B cell (primary cell): ENCODE measurements around the gene FAM81B. TPM values are rescaled to one million over a fixed set of nuclear protein-coding genes. Genes with fewer than 3 reads are reported as not detected.

Experiments
- ATAC-seq: fragments of 200-7000 bp; cut with Tn5 transposase; one replicate; pipeline ENCODE4 v1.10.0; 2021; ENCODE audit warnings: low read depth, mild to moderate bottlenecking, moderate number of reproducible peaks, moderate library complexity
- CTCF ChIA-PET: fragments of 350-600 bp; sonication (Branson Sonifier 250); formaldehyde crosslinking; loops from one replicate; lab custom pipeline; 2021; ENCODE audit warnings: antibody characterized with exemption, inconsistent platforms; lab: Charles Lee
- POLR2A ChIA-PET: fragments of 350-600 bp; sonication (Branson Sonifier 250); formaldehyde crosslinking; loops from one replicate; lab custom pipeline; 2021; ENCODE audit warnings: antibody characterized with exemption; lab: Charles Lee
- DNase-seq: peaks from one replicate; pipeline ENCODE4 v3.0.0; 2013
- H2AFZ ChIP-seq: 2 replicates; pipeline ENCODE4 v1.6.1; 2012; ENCODE audit warnings: mild to moderate bottlenecking, low read depth, low read length; ENCODE audit not compliant: insufficient read depth, poor library complexity, severe bottlenecking
- H3K27ac ChIP-seq, 2 donors: 1 replicate in 1 of 2; 2 replicates in 1 of 2; pipeline ENCODE4 v1.5.1; 2012 to 2013; ENCODE audit warnings: low read length in 2 of 2, mild to moderate bottlenecking in 2 of 2, moderate library complexity in 1 of 2
- H3K27me3 ChIP-seq, 4 experiments: fragments of 200-600 bp in 1 of 4; sonication (generic) in 1 of 4; replicated peaks in 1 of 4; 1 replicate in 2 of 4; 2 replicates in 2 of 4; pipeline versions ENCODE4 v1.6.1 to v1.7.0; 2013 to 2016; ENCODE audit warnings: low read length in 3 of 4, mild to moderate bottlenecking in 2 of 4, mixed read lengths in 1 of 4, moderate library complexity in 1 of 4; ENCODE audit not compliant: insufficient read depth in 4 of 4, control insufficient read depth in 3 of 4; ENCODE audit errors: control extremely low read depth in 1 of 4
- H3K36me3 ChIP-seq, 2 experiments: replicated peaks in 1 of 2; 1 replicate in 1 of 2; 2 replicates in 1 of 2; pipeline versions ENCODE4 v1.6.1 to v1.7.1; 2013; ENCODE audit warnings: low read length in 1 of 2; ENCODE audit not compliant: insufficient read depth in 2 of 2, control insufficient read depth in 1 of 2; ENCODE audit errors: control extremely low read depth in 1 of 2, extremely low read depth in 1 of 2
- H3K4me1 ChIP-seq, 2 donors: fragments of 200-600 bp in 1 of 2; sonication (generic) in 1 of 2; 1 replicate in 1 of 2; 2 replicates in 1 of 2; pipeline versions ENCODE4 v1.5.1 to v1.6.1; 2013 to 2017; ENCODE audit warnings: low read length in 2 of 2; ENCODE audit not compliant: control insufficient read depth in 2 of 2, insufficient read depth in 2 of 2
- H3K4me2 ChIP-seq: replicated peaks from 2 replicates; pipeline ENCODE3; 2012; ENCODE audit warnings: mild to moderate bottlenecking, low read depth, low read length; ENCODE audit not compliant: poor library complexity, severe bottlenecking
- H3K4me3 ChIP-seq, 5 experiments: fragments of 200-600 bp in 1 of 5; sonication (generic) in 1 of 5; 1 replicate in 3 of 5; 2 replicates in 2 of 5; pipeline versions ENCODE4 v1.5.1 to v1.7.0; 2011 to 2016; ENCODE audit warnings: low read length in 4 of 5, mild to moderate bottlenecking in 4 of 5, low read depth in 2 of 5, control low read depth in 1 of 5, moderate library complexity in 1 of 5; ENCODE audit not compliant: insufficient read depth in 1 of 5; ENCODE audit errors: control extremely low read depth in 1 of 5, extremely low read depth in 1 of 5
- H3K79me2 ChIP-seq: fragments of 200-600 bp; sonication (generic); one replicate; pipeline ENCODE4 v1.6.0; 2016; ENCODE audit warnings: low read length; ENCODE audit not compliant: control insufficient read depth, insufficient read depth
- H3K9ac ChIP-seq: fragments of 200-600 bp; sonication (generic); 2 replicates; pipeline ENCODE4 v1.6.1; 2017; ENCODE audit warnings: mild to moderate bottlenecking, low read length, moderate library complexity
- H3K9me3 ChIP-seq, 3 donors: one replicate each; pipeline versions ENCODE4 v1.6.1 to v1.7.1; 2013; ENCODE audit warnings: low read length in 2 of 3; ENCODE audit not compliant: control insufficient read depth in 2 of 3, insufficient read depth in 1 of 3; ENCODE audit errors: control extremely low read depth in 1 of 3
- H4K20me1 ChIP-seq: 2 replicates; pipeline ENCODE4 v1.6.0; 2012; ENCODE audit warnings: mild to moderate bottlenecking, low read length; ENCODE audit not compliant: insufficient read depth, control insufficient read depth, poor library complexity, severe bottlenecking
- H3K27ac Mint-ChIP-seq: one replicate; pipeline ENCODE4 v1.8.0; 2021; ENCODE audit warnings: mixed read lengths
- H3K27me3 Mint-ChIP-seq: one replicate; pipeline ENCODE4 v1.8.0; 2021; ENCODE audit warnings: mixed read lengths
- H3K4me1 Mint-ChIP-seq: one replicate; pipeline ENCODE4 v1.8.0; 2021; ENCODE audit warnings: mixed read lengths
- H3K4me3 Mint-ChIP-seq: one replicate; pipeline ENCODE4 v1.8.0; 2021; ENCODE audit warnings: mixed read lengths
- H3K9me3 Mint-ChIP-seq: one replicate; pipeline ENCODE4 v1.8.0; 2022; ENCODE audit warnings: mixed read lengths; ENCODE audit not compliant: insufficient read depth
- CTCF ChIP-seq: fragments of 200-600 bp; IDR thresholded peaks from one replicate; pipeline ENCODE4 v1.8.0; 2022; ENCODE audit warnings: antibody characterized with exemption, mild to moderate bottlenecking
- EZH2 ChIP-seq: IDR thresholded peaks from 2 replicates; pipeline ENCODE4 v1.6.1; 2012; ENCODE audit warnings: borderline replicate concordance, low read depth, mild to moderate bottlenecking, moderate library complexity, low read length; ENCODE audit not compliant: insufficient read depth, poor library complexity, severe bottlenecking
- WGBS: methylation state at CpG from one replicate; pipeline ENCODE4 v1.1.5; 2013; ENCODE audit warnings: missing lambda C conversion rate; ENCODE audit not compliant: insufficient coverage; 5-methylcytosine and 5-hydroxymethylcytosine counted together
- intact Hi-C: fragments of 100-400 bp; cut with micrococcal nuclease; formaldehyde crosslinking; loops from one replicate; pipeline ENCODE4 v1.10.0; 2022
- polyA plus RNA-seq: library from polyadenylated mRNA; depleted of rRNA; stranded (reverse); fragments of >200 nt; gene quantifications from 2 replicates; pipeline ENCODE4 v1.2.3, GENCODE V29; 2012
- total RNA-seq, 2 donors: library from RNA; stranded (reverse); fragments of 120-200 nt in 1 of 2; gene quantifications; 1 replicate in 1 of 2; 2 replicates in 1 of 2; pipeline versions ENCODE4 v1.2.3 to v1.2.4, GENCODE V29; 2013 to 2022

FAM81B gene
- total and polyA plus RNA-seq, 2 donors (not counting 1 experiment from before 2014, with no cell fraction given) = not detected

GRCh38 chr5:95403996-95404395 lies 12.8 kb downstream of the FAM81B start:
- POLR2A ChIA-PET = no interaction called here
- Mint-ChIP-seq H3K4me1 (no peaks in the 10 kb centered on the region), H3K9me3 (peaks cover 5% of the 10 kb centered on the region), H3K27me3 (peaks cover 9% of the 10 kb centered on the region), H3K4me3 (no peak overlapping the region), H3K27ac (no peak overlapping the region)
- Histone ChIP-seq H3K9me3 (peaks cover 0 to 3% (median 0%) of the 10 kb centered on the region in 3 donors), H3K4me1 (no peaks in the 10 kb centered on the region), H3K79me2 (no peaks in the 10 kb centered on the region), H3K36me3 (no peaks in the 10 kb centered on the region), H3K27me3 (no peaks in the 10 kb centered on the region), H3K9ac (no peak overlapping the region), H3K4me3 (no peak overlapping the region), H4K20me1 (no peaks in the 10 kb centered on the region), H3K4me2 (no peak overlapping the region), H2AFZ (no peak overlapping the region), H3K27ac (no peak overlapping the region)
- CTCF ChIA-PET = no interaction called here
- intact Hi-C loops = no loop called here
- WGBS = 50% methylated on average over 1 of the region's 1 CpG
- ATAC-seq = no peak
- no peak for DNase-seq
- TF ChIP-seq EZH2 (no peak), CTCF (no peak)

- Mint-ChIP-seq H3K4me1 (no peaks in the 10 kb centered on the region), H3K4me3 (no peak overlapping the region), H3K27ac (no peak overlapping the region), H3K27me3 (peaks cover 9% of the 10 kb centered on the region), H3K9me3 (peaks cover 5% of the 10 kb centered on the region)
- H3K4me3 ChIP-seq = no peak overlapping the region
- no peak for TF ChIP-seq EZH2
- H3K4me2 ChIP-seq = no peak overlapping the region
- DNase-seq (no peak), ATAC-seq (no peak)
- peaks cover 0 to 3% (median 0%) of the 10 kb centered on the region in 3 donors for H3K9me3 ChIP-seq
- H3K9ac ChIP-seq = no peak overlapping the region
- no peaks in the 10 kb centered on the region for H3K27me3 ChIP-seq
- no peaks in the 10 kb centered on the region for H3K36me3 ChIP-seq
- no peak overlapping the region for H2AFZ ChIP-seq
- H3K27ac ChIP-seq = no peak overlapping the region
- intact Hi-C loops = no loop called here
- H4K20me1 ChIP-seq = no peaks in the 10 kb centered on the region
- ChIA-PET POLR2A (no interaction called here), CTCF (no interaction called here)
- H3K79me2 ChIP-seq = no peaks in the 10 kb centered on the region
- WGBS = 0% methylated on average over 2 of the region's 5 CpGs
- no peaks in the 10 kb centered on the region for H3K4me1 ChIP-seq
These were observed 15.4 kb downstream of the FAM81B start for GRCh38 chr5:95406426-95407090.
